HepG2 (cell line): ENCODE measurements around the gene CHST14. TPM values are rescaled to one million over a fixed set of nuclear protein-coding genes. Genes with fewer than 3 reads are reported as not detected.

Experiments
- ATF4 ChIP-seq, 2 experiments: fragments of 450-650 bp in 1 of 2; sonication (generic) in 1 of 2; formaldehyde crosslinking; IDR thresholded peaks; 2 replicates each; pipeline versions ENCODE4 v1.5.0 to v1.8.0; 2020 to 2022; ENCODE audit warnings: mild to moderate bottlenecking in 1 of 2, missing genetic modification reagents in 1 of 2
- E2F2 ChIP-seq: sonication (generic); formaldehyde crosslinking; IDR thresholded peaks from 2 replicates; pipeline ENCODE4 v1.4.0; 2020; ENCODE audit warnings: missing genetic modification reagents, borderline replicate concordance
- HMGXB4 ChIP-seq, 2 experiments: sonication (generic) in 1 of 2; formaldehyde crosslinking in 1 of 2; IDR thresholded peaks; 2 replicates each; pipeline versions ENCODE4 v1.4.0 to v1.6.1; 2018 to 2020; ENCODE audit warnings: missing genetic modification reagents in 2 of 2, borderline replicate concordance in 1 of 2, low read depth in 1 of 2, mild to moderate bottlenecking in 1 of 2, missing biosample characterization in 1 of 2
- JUNB ChIP-seq: sonication (generic); formaldehyde crosslinking; IDR thresholded peaks from 2 replicates; pipeline ENCODE4 v1.8.0; 2022; ENCODE audit warnings: missing genetic modification reagents, mild to moderate bottlenecking, borderline replicate concordance
- MAZ ChIP-seq, 2 experiments: sonication (generic) in 1 of 2; formaldehyde crosslinking in 1 of 2; IDR thresholded peaks; 2 replicates each; pipeline versions ENCODE4 v1.5.0 to v1.6.1; 2012 to 2020; ENCODE audit warnings: low read depth in 2 of 2, mild to moderate bottlenecking in 2 of 2, borderline replicate concordance in 1 of 2, improper control_type of control experiment in 1 of 2, low read length in 1 of 2, missing genetic modification reagents in 1 of 2, moderate library complexity in 1 of 2
- MIXL1 ChIP-seq: IDR thresholded peaks from 2 replicates; pipeline ENCODE4 v1.6.1; 2016
- SKI ChIP-seq: fragments of 450-650 bp; IDR thresholded peaks from one replicate; pipeline ENCODE4 v1.6.1; 2018; ENCODE audit warnings: mild to moderate bottlenecking; ENCODE audit not compliant: partially characterized antibody
- THAP11 ChIP-seq: IDR thresholded peaks from 2 replicates; pipeline ENCODE4 v1.6.1; 2016; ENCODE audit warnings: missing biosample characterization, missing genetic modification reagents
- ZNF567 ChIP-seq: sonication (generic); formaldehyde crosslinking; IDR thresholded peaks from 2 replicates; pipeline ENCODE4 v1.8.1; 2023; ENCODE audit warnings: mild to moderate bottlenecking, missing genetic modification reagents, borderline replicate concordance
- polyA plus RNA-seq, 8 experiments: library from polyadenylated mRNA; depleted of rRNA in 3 of 8; stranded (reverse) in 7 of 8; unstranded in 1 of 8; fragments of >200 nt; fragmentation: Illumina TruSeq in 4 of 8; extraction: Trizol in 4 of 8; gene quantifications; 2 replicates each; pipeline versions ENCODE4 v1.2.1 to v1.2.3, GENCODE V29; 2011 to 2016; ENCODE audit warnings: low read depth in 4 of 8, missing spikeins in 1 of 8, mixed read lengths in 1 of 8; ENCODE audit not compliant: insufficient read depth in 1 of 8
- total RNA-seq, 5 experiments: library from RNA; depleted of rRNA; stranded (reverse); fragments of >200 nt; fragmentation: Illumina TruSeq; extraction: Trizol; gene quantifications; 2 replicates each; pipeline ENCODE4 v1.2.3, GENCODE V29; 2016; ENCODE audit warnings: low read depth in 1 of 5

CHST14 gene
- total and polyA plus RNA-seq, 2 of the 13 experiments (the other 11 are each of a cell fraction or from before 2014, with no cell fraction given): 8.9 to 12.4 TPM

GRCh38 chr15:40489274-40490175 lies 18.7 kb downstream of the CHST14 start (continued):
- TF ChIP-seq MIXL1: no peak
- no peak for TF ChIP-seq JUNB (CRISPR knock-in tag)
- no peak for TF ChIP-seq SKI
- TF ChIP-seq HMGXB4 (CRISPR knock-in tag; IDR thresholded peaks at IDR 0.05; ENCODE audit: borderline replicate concordance in 1 of 2, low read depth in 1 of 2): no peak
- no peak for TF ChIP-seq ATF4 (CRISPR knock-in tag; IDR thresholded peaks at IDR 0.05)
- no peak for TF ChIP-seq ZNF567 (CRISPR knock-in tag)
- no peak for TF ChIP-seq E2F2 (CRISPR knock-in tag)
- TF ChIP-seq MAZ (IDR thresholded peaks at IDR 0.05; ENCODE audit: borderline replicate concordance, low read depth, low read length): no peak
- no peak for TF ChIP-seq MAZ (CRISPR knock-in tag; IDR thresholded peaks at IDR 0.05; ENCODE audit: low read depth)
- no peak for TF ChIP-seq THAP11 (CRISPR knock-in tag)
- TF ChIP-seq, all 625 proteins: peak for 0
